ENCODE results near the gene FBXL4. TPM values are rescaled to one million over a fixed set of nuclear protein-coding genes. Genes with fewer than 3 reads are reported as not detected.

The FBXL4 gene
- total and polyA plus RNA-seq, 10 of the 15 experiments (the other 5 are each of a cell fraction or from before 2014, with no cell fraction given): 2.9 to 16.9 (median 7.2) TPM

GRCh38 chr6:98825600-98826230 lies 122.0 kb downstream of the FBXL4 start:
- CTCF ChIA-PET: no interaction called here
- in situ Hi-C loops (cut with MboI): no loop called here

More at GRCh38 chr6:98825600-98826230, 122.0 kb downstream of the FBXL4 start:
- 19% methylated on average over 19 of the region's 19 CpGs for WGBS (ENCODE audit: insufficient coverage, insufficient replicate concordance, low lambda C conversion rate, missing lambda C conversion rate)
- DNase-seq (ENCODE audit: low read depth, low spot score): no peak
- no peak overlapping the region for H3K27ac ChIP-seq (ENCODE audit: control insufficient read depth, insufficient read depth)
- intact Hi-C loops (cut with micrococcal nuclease; ENCODE audit: unreplicated experiment): no loop called here
- no peak for FAIRE-seq
- RAD21 ChIA-PET (ENCODE audit: unreplicated experiment): no interaction called here
- H3K79me2 ChIP-seq (ENCODE audit: control insufficient read depth, insufficient read depth, low read length): no peaks in the 10 kb centered on the region
- H3K4me1 ChIP-seq (ENCODE audit: control insufficient read depth, insufficient read depth, low read length): no peaks in the 10 kb centered on the region
- no peak overlapping the region for H3K4me2 ChIP-seq (ENCODE audit: control insufficient read depth, insufficient read depth)
- H3K9me3 ChIP-seq (replicated peaks; ENCODE audit: control insufficient read depth, insufficient read depth, low read length): no peaks in the 10 kb centered on the region
- H2AFZ ChIP-seq (ENCODE audit: control insufficient read depth, low read depth, low read length): no peak overlapping the region
- POLR2A ChIA-PET: no interaction called here
- SMC1A ChIA-PET (ENCODE audit: uncharacterized antibody, unreplicated experiment): no interaction called here
- H4K20me1 ChIP-seq (ENCODE audit: control insufficient read depth, insufficient read depth): no peaks in the 10 kb centered on the region
- H3K4me3 ChIP-seq: no peak overlapping the region
- H3K27me3 ChIP-seq (replicated peaks in 1 of 2; ENCODE audit: control insufficient read depth in 2 of 2, insufficient read depth in 2 of 2, low read length in 1 of 2): peaks cover 10 to 24% of the 10 kb centered on the region in 2 experiments
- BruUV-seq (replicated peaks): no TSS peak
- H3K36me3 ChIP-seq (ENCODE audit: control insufficient read depth in 2 of 2, insufficient read depth in 2 of 2, low read length in 1 of 2): no peaks in the 10 kb centered on the region
- no peak for ATAC-seq
- TF ChIP-seq PKNOX1 (IDR thresholded peaks at IDR 0.05) (no peak), RUNX3 (IDR thresholded peaks at IDR 0.05; ENCODE audit: low read length) (no peak), TCF7 (IDR thresholded peaks at IDR 0.05; ENCODE audit: borderline replicate concordance) (no peak), TBL1XR1 (IDR thresholded peaks at IDR 0.05; ENCODE audit: low read depth, low read length) (no peak), SUZ12 (IDR thresholded peaks at IDR 0.05; ENCODE audit: unreplicated experiment) (no peak), MXI1 (IDR thresholded peaks at IDR 0.05; ENCODE audit: low read depth, low read length) (no peak)
- TF ChIP-seq, protein P1, sequence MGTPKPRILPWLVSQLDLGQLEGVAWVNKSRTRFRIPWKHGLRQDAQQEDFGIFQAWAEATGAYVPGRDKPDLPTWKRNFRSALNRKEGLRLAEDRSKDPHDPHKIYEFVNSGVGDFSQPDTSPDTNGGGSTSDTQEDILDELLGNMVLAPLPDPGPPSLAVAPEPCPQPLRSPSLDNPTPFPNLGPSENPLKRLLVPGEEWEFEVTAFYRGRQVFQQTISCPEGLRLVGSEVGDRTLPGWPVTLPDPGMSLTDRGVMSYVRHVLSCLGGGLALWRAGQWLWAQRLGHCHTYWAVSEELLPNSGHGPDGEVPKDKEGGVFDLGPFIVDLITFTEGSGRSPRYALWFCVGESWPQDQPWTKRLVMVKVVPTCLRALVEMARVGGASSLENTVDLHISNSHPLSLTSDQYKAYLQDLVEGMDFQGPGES (IDR thresholded peaks at IDR 0.05): no peak
- no peak overlapping the region for H3K9ac ChIP-seq (ENCODE audit: control insufficient read depth, insufficient read depth, low read length)
